Mucosa of stomach (tissue), 1 donor: ENCODE data around the gene BABAM2.

Experiments
- H3K27me3 ChIP-seq: one replicate; pipeline ENCODE4 v1.7.0; 2013; ENCODE audit warnings: mild to moderate bottlenecking, low read length; ENCODE audit not compliant: control insufficient read depth, insufficient read depth
- H3K36me3 ChIP-seq: one replicate; pipeline ENCODE4 v1.7.0; 2013; ENCODE audit warnings: low read length; ENCODE audit not compliant: control insufficient read depth, insufficient read depth
- H3K4me1 ChIP-seq: one replicate; pipeline ENCODE4 v1.7.0; 2013; ENCODE audit warnings: mild to moderate bottlenecking, low read length; ENCODE audit not compliant: control insufficient read depth, insufficient read depth
- H3K4me3 ChIP-seq: one replicate; pipeline ENCODE4 v1.7.0; 2013; ENCODE audit warnings: low read length
- H3K9ac ChIP-seq: one replicate; pipeline ENCODE4 v1.7.0; 2013; ENCODE audit warnings: mild to moderate bottlenecking, low read length, moderate library complexity
- H3K9me3 ChIP-seq: one replicate; pipeline ENCODE4 v1.7.0; 2013; ENCODE audit warnings: mild to moderate bottlenecking, low read length, moderate library complexity; ENCODE audit not compliant: control insufficient read depth
- donor health status: Pancreatic carcinoma.

BABAM2 gene

DNA sequence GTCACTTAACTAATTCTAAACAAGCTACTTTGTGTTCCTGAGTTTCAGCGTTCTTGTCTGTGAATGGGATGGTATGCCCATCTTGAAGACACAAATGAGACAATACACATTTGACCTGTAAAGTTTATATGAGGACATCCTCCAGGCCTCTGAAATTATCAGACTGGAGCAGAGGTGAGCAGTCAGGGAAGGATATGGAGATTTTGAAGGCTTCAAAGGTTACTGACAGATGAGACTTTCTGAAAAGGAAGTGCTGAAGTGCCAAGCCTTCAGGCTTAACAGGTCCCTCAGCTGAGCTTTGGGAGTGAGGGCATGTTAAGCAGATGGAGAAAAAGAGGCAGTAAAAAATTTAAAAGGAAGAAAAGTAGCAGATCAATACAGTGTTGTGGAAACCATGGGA, 391.2 kb downstream of the BABAM2 start:
- no peak overlapping the region for H3K4me3 ChIP-seq
- H3K36me3 ChIP-seq = no peaks in the 10 kb centered on the region
- H3K4me1 ChIP-seq = peaks cover 26% of the 10 kb centered on the region
- no peaks in the 10 kb centered on the region for H3K27me3 ChIP-seq
- H3K9me3 ChIP-seq = no peaks in the 10 kb centered on the region
- H3K9ac ChIP-seq = no peak overlapping the region

DNA sequence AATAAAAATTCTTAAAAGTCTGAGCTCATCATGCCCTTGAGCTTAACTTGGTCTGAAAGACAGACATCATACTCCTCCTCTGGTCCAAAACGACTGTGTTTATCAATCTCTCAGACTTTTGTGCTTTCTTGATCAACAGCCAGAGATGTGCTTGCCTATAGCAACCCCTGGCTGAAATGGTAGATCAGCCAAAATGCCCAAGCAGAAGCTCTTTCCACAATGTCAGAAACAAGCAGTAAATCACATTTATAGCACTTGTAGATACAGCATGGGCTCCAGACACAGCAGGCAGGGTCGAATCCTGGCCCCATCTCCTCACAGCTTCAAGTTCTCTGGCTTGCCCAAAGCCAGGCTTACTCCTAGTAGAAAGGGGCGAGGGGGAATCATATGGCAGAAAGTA, 391.7 kb downstream of the BABAM2 start:
- no peaks in the 10 kb centered on the region for H3K9me3 ChIP-seq
- H3K9ac ChIP-seq = no peak overlapping the region

DNA sequence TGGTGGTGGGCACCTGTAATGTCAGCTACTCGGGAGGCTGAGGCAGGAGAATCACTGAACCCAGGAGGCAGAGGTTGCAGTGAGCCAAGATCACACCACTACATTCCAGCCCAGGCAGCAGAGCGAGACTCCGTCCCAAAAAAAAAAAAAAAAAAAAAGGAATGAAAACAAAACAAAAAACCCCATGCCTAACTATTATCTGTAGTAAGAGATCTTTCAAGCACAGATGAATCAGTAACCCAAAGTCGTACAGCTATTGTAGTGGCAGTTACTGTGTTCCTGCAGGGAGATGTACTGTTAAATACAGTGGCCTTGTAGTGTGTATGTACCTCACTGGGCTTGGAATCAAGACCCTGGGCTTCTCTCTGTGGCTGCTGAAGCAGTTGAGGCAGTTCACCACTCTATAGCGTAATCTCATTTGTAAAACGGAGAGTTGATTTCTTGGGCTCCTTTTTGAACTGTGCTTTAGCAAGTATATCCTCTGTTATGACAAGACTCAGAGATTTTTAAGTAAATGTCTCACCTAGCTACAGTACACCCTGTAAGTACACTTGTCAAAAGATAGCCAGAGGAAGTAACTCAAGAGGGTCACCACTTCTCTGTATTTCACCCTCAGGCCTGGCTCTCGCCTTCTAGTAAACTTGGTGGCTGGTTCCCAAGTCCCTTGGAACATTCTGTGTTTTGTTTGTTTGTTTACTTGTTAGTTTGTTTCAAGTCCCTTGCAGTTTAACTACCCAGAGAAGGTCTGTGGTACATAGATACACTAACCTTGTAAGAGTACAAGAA, 392.5 kb downstream of the BABAM2 start:
- no peak overlapping the region for H3K9ac ChIP-seq
- H3K27me3 ChIP-seq = no peaks in the 10 kb centered on the region
- no peak overlapping the region for H3K4me3 ChIP-seq
- no peaks in the 10 kb centered on the region for H3K9me3 ChIP-seq
- no peaks in the 10 kb centered on the region for H3K36me3 ChIP-seq
- peaks cover 22% of the 10 kb centered on the region for H3K4me1 ChIP-seq

More for the DNA sequence above, 391.7 kb downstream of the BABAM2 start:
- Histone ChIP-seq H3K27me3 (no peaks in the 10 kb centered on the region), H3K36me3 (no peaks in the 10 kb centered on the region), H3K4me3 (no peak overlapping the region), H3K4me1 (peaks cover 26% of the 10 kb centered on the region)

DNA sequence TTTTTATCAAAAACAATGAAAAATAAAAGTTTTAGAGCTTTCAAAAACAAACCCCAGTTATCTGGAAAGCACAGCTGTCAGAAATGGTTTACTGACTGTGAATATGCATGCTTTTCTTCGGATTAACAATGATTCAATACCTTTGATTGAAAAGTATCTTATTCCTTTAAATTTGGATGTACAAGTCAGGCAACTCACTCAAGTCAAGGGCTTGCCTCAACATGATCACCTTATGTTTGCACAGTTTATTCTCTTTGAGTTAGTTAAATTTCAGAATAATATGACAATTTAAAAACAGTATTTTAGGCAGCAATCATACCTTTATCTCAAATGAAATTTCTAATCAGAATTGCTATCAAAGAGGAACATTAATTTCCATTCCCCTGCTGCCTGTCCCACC, 393.3 kb downstream of the BABAM2 start:
- Histone ChIP-seq H3K36me3 (no peaks in the 10 kb centered on the region), H3K9me3 (no peaks in the 10 kb centered on the region), H3K27me3 (no peaks in the 10 kb centered on the region), H3K4me1 (peaks cover 22% of the 10 kb centered on the region), H3K9ac (no peak overlapping the region), H3K4me3 (no peak overlapping the region)

DNA sequence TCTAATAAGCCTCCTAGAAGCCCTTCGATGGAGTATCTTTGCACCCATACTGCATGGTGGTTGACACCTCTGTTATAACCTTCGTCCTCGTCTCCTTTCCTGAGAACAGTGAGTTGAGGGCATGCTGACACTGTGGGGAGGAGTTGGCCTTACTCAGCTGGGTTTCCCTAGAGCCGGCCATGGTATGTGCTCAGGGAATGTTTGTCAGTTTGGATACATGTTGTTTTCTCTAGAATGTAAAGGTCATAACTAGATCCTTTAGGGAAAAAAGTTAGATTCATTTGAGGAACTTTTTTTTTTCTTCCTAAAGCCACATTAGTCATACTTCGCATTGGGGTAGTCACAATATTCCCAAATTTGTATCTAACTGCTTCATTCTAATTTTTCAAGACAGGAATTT, 396.1 kb downstream of the BABAM2 start:
- Histone ChIP-seq H3K4me3 (no peak overlapping the region), H3K9ac (no peak overlapping the region), H3K36me3 (no peaks in the 10 kb centered on the region), H3K4me1 (peaks cover 10% of the 10 kb centered on the region), H3K27me3 (no peaks in the 10 kb centered on the region), H3K9me3 (no peaks in the 10 kb centered on the region)

DNA sequence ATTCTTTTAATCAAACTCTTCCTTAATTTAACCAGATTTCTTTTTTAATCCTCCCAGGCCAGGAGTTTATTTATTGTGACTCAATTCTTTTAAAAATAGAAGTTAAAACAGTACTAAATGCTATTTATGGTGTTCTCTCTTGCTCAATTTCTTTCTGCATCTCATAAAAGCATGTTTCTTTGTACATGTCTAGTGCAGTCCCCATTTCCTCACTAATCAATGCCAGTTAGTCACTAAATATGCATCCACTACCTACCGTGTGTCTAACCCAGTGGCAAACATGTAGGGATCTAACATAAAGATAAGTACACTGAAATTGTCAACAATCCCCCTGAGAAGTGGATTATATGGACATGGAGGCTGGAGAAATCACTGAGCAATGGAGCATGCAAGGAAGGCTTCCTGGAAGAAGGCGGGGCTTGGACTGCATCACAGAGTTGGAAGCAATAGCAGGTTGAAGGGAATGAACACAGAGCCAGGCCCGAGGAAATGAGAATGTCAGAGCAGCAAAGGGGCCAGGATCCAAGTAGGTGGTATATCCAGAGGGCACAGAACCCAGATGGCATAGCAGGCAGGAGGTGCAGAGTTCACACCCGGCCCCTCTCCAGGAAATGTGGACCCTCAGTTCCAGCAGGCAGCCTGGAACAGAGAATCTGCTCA, 396.9 kb downstream of the BABAM2 start:
- Histone ChIP-seq H3K27me3 (no peaks in the 10 kb centered on the region), H3K9me3 (no peaks in the 10 kb centered on the region), H3K36me3 (no peaks in the 10 kb centered on the region), H3K4me1 (peaks cover 10% of the 10 kb centered on the region), H3K4me3 (no peak overlapping the region), H3K9ac (no peak overlapping the region)

DNA sequence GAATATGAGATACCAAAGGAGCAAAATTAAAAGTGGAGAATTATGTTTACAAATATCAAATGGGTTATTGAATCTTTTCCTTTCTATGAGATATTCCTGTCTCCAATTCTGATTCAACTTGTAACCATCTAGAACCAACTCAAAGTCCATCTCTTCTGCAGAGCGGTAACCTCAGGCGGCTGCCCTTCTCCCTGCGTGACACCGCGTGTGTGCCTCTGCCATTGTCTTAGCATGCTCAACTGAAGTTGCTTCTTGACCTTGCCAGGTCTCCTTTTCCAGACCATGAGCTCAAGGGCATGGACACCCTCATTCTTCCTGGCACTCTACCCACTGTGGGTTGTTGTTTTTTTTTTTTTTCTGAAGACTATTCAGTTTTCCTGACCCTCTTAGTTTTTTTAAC, 398.1 kb downstream of the BABAM2 start:
- Histone ChIP-seq H3K9me3 (no peaks in the 10 kb centered on the region), H3K4me3 (no peak overlapping the region), H3K36me3 (no peaks in the 10 kb centered on the region), H3K4me1 (peaks cover 3% of the 10 kb centered on the region), H3K9ac (no peak overlapping the region), H3K27me3 (no peaks in the 10 kb centered on the region)

DNA sequence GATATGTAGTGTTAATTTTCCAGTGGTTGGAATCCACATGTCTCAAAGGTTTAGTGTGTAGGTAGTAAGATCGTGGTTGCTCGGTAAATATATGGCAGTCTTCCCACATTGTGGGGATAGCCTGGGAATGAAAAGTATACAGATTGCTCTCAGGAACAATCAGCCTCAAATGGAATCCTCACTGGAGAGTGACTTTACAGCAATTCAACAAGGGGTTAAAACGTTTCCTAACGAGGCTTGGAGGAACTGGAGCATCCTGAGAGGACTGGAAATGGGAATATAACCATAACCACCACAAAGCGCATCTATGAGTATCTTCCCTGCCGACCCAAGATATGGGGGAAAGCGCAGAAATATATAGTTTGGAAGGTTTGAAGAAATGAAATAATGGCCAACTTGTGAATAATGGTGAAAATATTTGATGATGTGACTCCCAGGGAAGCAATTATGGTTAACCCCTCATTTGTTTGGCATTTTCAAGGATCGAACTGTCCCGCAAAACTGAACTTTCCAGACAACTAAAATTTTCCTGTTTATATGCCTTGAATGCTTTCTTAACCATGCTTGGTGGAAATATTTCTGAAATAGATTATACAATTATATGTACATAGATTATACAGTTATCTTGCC, 401.4 kb downstream of the BABAM2 start:
- no peaks in the 10 kb centered on the region for H3K4me1 ChIP-seq
- H3K9me3 ChIP-seq = no peaks in the 10 kb centered on the region
- no peaks in the 10 kb centered on the region for H3K27me3 ChIP-seq
- no peak overlapping the region for H3K4me3 ChIP-seq
- no peaks in the 10 kb centered on the region for H3K36me3 ChIP-seq
- no peak overlapping the region for H3K9ac ChIP-seq

DNA sequence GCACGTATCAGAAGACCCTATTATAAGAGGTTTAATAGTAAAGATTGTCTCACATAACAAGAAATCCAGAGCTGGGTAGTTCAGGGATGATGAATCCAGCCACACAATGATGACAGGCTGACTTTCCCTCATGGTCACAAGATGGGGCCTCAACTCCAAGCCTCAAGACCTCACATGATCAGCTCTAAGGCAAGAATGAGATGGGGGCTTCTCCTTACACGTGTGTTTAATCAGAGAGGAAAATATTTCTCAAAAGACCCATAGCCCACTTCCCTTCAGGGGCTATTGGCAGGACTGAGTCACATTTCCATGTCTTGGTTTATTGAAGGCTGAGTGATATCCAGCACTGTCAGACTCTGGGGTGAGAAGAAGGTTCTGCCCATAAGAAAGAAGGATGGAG, 402.0 kb downstream of the BABAM2 start:
- Histone ChIP-seq H3K27me3 (no peaks in the 10 kb centered on the region), H3K4me3 (no peak overlapping the region), H3K4me1 (no peaks in the 10 kb centered on the region), H3K36me3 (no peaks in the 10 kb centered on the region), H3K9me3 (no peaks in the 10 kb centered on the region), H3K9ac (no peak overlapping the region)

DNA sequence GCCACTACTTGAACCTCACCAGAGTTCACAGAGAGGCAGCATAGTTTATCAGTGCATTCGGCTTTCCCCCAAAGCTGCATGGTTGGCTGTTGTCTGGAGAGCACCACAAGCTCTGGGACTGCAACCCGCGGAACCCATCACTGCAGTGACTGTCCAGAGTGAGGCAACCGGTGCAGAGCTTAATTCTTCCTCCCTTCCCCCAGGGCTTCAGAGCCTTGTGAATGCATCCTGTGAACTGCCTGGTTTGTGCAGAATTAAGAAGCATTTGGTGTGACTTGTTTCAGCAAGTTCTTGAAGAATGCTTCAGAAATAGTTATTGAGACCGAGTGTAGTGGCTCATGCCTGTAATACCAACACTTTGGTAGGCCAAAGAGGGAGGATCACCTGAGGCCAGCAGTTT, 402.9 kb downstream of the BABAM2 start:
- H3K4me3 ChIP-seq = no peak overlapping the region
- no peaks in the 10 kb centered on the region for H3K36me3 ChIP-seq
- H3K9me3 ChIP-seq = no peaks in the 10 kb centered on the region
- H3K9ac ChIP-seq = no peak overlapping the region
- no peaks in the 10 kb centered on the region for H3K27me3 ChIP-seq
- no peaks in the 10 kb centered on the region for H3K4me1 ChIP-seq

DNA sequence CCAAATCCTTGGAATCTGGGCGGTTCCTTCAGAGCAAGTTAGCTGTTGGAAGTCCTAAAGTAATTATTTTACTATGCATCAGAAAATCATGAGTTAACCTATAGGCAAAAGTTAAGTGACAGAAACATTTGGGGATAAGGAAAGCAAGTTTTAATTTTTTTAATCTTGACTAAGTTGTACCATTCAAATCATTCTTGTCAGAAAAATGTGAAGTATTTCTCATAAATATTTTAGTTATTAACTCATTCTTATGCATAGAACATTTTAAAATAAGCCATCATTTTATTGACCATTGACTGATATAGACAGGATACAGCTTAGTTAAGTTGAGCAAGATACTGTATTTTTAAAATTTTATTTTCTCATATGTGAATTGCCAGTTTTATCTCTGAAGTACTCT, 403.9 kb downstream of the BABAM2 start:
- H3K36me3 ChIP-seq = no peaks in the 10 kb centered on the region
- H3K9ac ChIP-seq = no peak overlapping the region

DNA sequence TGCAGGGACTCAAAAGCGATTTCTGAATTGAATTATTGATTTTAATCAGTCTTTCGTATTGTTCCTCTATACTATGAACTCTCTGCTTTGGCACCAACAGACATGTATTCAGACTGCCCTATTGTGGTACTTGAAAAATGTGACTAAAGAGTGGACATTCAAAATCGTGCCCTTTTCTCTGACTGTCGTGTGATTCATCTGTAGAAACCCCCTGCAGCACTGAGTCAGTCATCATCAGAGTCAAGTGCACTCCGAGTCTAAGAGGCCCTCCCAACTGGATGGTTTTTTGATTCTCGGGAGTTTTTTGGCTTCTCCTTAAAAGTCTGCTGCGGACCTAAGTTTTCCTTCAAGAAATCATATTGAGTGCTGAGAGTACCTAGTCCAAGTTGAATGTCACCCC, 405.7 kb downstream of the BABAM2 start:
- Histone ChIP-seq H3K27me3 (no peaks in the 10 kb centered on the region), H3K9me3 (no peaks in the 10 kb centered on the region), H3K9ac (no peak overlapping the region), H3K4me1 (no peaks in the 10 kb centered on the region), H3K36me3 (no peaks in the 10 kb centered on the region), H3K4me3 (no peak overlapping the region)

More for the DNA sequence above, 403.9 kb downstream of the BABAM2 start:
- Histone ChIP-seq H3K9me3 (no peaks in the 10 kb centered on the region), H3K27me3 (no peaks in the 10 kb centered on the region), H3K4me1 (no peaks in the 10 kb centered on the region), H3K4me3 (no peak overlapping the region)
